HG02943 (cell line): ENCODE results near the gene DNAJA3.

Experiments used
- ATAC-seq: cut with Tn5 transposase; IDR thresholded peaks from one replicate; pipeline ENCODE4 v1.9.1; 2021; ENCODE audit warnings: mild to moderate bottlenecking, low read depth, moderate library complexity; ENCODE audit not compliant: unreplicated experiment

Gene DNAJA3

DNA sequence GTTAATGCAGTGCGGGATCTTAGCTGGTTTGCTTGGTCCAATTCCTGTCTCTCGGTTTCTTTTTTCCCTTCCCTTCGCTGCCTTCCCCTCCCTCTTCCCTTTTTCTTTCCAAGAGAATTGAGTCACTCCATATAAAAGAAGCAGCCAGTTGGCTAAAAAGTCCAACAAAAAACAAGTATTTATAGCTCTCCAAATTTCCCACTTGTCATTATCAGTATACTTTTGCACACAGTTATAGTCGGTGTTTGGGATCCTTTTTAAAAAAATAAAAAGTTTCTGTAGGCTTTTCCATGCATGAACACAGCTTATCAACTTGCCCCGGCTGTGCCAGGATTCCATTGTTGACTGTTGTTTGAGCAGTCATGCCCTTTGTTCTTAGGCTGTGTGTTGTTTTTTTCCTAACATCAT is 75.4 kb downstream of the DNAJA3 start:
- no peak for ATAC-seq

GRCh38 chr16:4505356-4506147 is 79.9 kb downstream of the DNAJA3 start:
- no peak for ATAC-seq
